Stimulated activated CD8-positive, alpha-beta memory T cell treated with anti-CD3 and anti-CD28 coated beads, Interleukin-4, amount 100 ng/mL, for 4 hours (primary cell): ENCODE results near the gene STAC3.

Experiments
- DNase-seq, 2 donors: peaks; one replicate each; pipeline ENCODE4 v3.0.0-alpha.2; 2020; ENCODE audit warnings: low read depth in 2 of 2, low spot score in 1 of 2

Gene STAC3

DNA sequence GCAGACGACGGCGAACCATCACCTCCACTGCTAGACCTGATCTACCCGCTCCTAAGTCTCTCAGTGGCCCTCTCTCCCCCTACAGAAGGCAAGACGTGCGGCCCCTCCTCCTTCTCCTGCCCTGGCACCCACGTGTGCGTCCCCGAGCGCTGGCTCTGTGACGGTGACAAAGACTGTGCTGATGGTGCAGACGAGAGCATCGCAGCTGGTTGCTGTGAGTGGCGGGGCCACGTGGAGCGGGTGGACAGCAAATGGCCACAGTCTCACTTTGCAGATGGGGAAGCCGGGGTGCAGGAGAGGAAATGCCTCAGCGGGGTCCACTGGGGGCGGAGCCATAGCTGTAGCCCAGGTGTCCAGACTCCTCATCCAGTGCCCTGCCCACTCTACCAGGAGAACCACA is 55.8 kb downstream of the STAC3 start:
- no peak for DNase-seq

DNA sequence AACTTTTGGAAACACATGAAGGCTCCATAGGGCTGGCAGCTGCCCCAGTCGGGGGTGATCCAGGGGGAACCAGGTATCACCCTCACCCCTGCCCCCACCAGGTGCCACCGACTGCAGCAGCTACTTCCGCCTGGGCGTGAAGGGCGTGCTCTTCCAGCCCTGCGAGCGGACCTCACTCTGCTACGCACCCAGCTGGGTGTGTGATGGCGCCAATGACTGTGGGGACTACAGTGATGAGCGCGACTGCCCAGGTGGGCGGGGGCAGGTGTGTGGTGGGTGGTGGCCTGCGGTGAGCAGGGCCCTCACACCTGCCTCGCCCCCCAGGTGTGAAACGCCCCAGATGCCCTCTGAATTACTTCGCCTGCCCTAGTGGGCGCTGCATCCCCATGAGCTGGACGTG is 56.7 kb downstream of the STAC3 start:
- DNase-seq, result no peak

- DNase-seq, result no peak
These were observed 57.2 kb downstream of the STAC3 start for GRCh38 chr12:57193706-57194245.
